GM19397 (cell line): ENCODE results near the gene TLE7.

Source experiments
- ATAC-seq: cut with Tn5 transposase; IDR thresholded peaks from one replicate; pipeline ENCODE4 v1.9.1; 2021; ENCODE audit warnings: mild to moderate bottlenecking, moderate library complexity; ENCODE audit not compliant: unreplicated experiment

The TLE7 gene

GRCh38 chr16:71414038-71414437, 27.8 kb downstream of the TLE7 start:
- ATAC-seq = no peak

- no peak for ATAC-seq
Observed at GRCh38 chr16:71413341-71413740, 28.5 kb downstream of the TLE7 start.

- no peak for ATAC-seq
Observed at GRCh38 chr16:71412270-71413160, 29.3 kb downstream of the TLE7 start.

GRCh38 chr16:71410146-71410545, 31.7 kb downstream of the TLE7 start:
- no peak for ATAC-seq

- ATAC-seq = no peak
Observed at GRCh38 chr16:71409011-71409775, 32.7 kb downstream of the TLE7 start.

- no peak for ATAC-seq
Observed at GRCh38 chr16:71408536-71408935, 33.3 kb downstream of the TLE7 start.

GRCh38 chr16:71407731-71408130, 34.1 kb downstream of the TLE7 start:
- no peak for ATAC-seq

GRCh38 chr16:71406724-71407123, 35.1 kb downstream of the TLE7 start:
- ATAC-seq = no peak

GRCh38 chr16:71406316-71406715, 35.5 kb downstream of the TLE7 start:
- no peak for ATAC-seq

GRCh38 chr16:71404364-71404763, 37.5 kb downstream of the TLE7 start:
- no peak for ATAC-seq

- no peak for ATAC-seq
Observed at GRCh38 chr16:71402674-71403073, 39.2 kb downstream of the TLE7 start.

GRCh38 chr16:71402007-71402406, 39.8 kb downstream of the TLE7 start:
- no peak for ATAC-seq

GRCh38 chr16:71399801-71400563, 41.9 kb downstream of the TLE7 start:
- ATAC-seq = no peak

- ATAC-seq = no peak
Observed at GRCh38 chr16:71396594-71396993, 45.3 kb downstream of the TLE7 start.

GRCh38 chr16:71389330-71389729, 52.5 kb downstream of the TLE7 start:
- no peak for ATAC-seq

- ATAC-seq = no peak
Observed at GRCh38 chr16:71387045-71387871, 54.6 kb downstream of the TLE7 start.

- ATAC-seq = no peak
Observed at GRCh38 chr16:71384073-71384724, 57.7 kb downstream of the TLE7 start.

GRCh38 chr16:71383054-71383773, 58.6 kb downstream of the TLE7 start:
- no peak for ATAC-seq

GRCh38 chr16:71380831-71381230, 61.0 kb downstream of the TLE7 start:
- ATAC-seq = no peak
